Measurements from ENCODE around the gene SORBS2. TPM values are rescaled to one million over a fixed set of nuclear protein-coding genes. Genes with fewer than 3 reads are reported as not detected.

The SORBS2 gene
- total RNA-seq, 1 experiment from 2014 or later, result 44.5 TPM

GRCh38 chr4:185728893-185729292 lies 83.1 kb downstream of the SORBS2 start:
- no peaks in the 10 kb centered on the region for H3K27me3 Mint-ChIP-seq (ENCODE audit: low read depth)
- no peak overlapping the region for H3K27ac Mint-ChIP-seq
- no peak for ATAC-seq
- H3K4me1 Mint-ChIP-seq, result peaks cover 30% of the 10 kb centered on the region
- peaks cover 20% of the 10 kb centered on the region for H3K36me3 Mint-ChIP-seq
- DNase-seq (ENCODE audit: low spot score), result no peak
- TF ChIP-seq ZNF671 (CRISPR knock-in tag; IDR thresholded peaks at IDR 0.05) (no peak), RORB (CRISPR knock-in tag; IDR thresholded peaks at IDR 0.05) (no peak), ZNF425 (CRISPR knock-in tag; conservative IDR thresholded peaks at IDR 0.05) (no peak), ATF2 (CRISPR knock-in tag; IDR thresholded peaks at IDR 0.05; ENCODE audit: borderline replicate concordance, low read depth) (no peak), E2F4 (CRISPR knock-in tag; IDR thresholded peaks at IDR 0.05; ENCODE audit: borderline replicate concordance, low read depth) (no peak), ZNF219 (CRISPR knock-in tag; IDR thresholded peaks at IDR 0.05; ENCODE audit: borderline replicate concordance) (no peak), ZMAT4 (CRISPR knock-in tag; IDR thresholded peaks at IDR 0.05) (no peak), NFATC4 (CRISPR knock-in tag; IDR thresholded peaks at IDR 0.05) (no peak), TCF7 (CRISPR knock-in tag; IDR thresholded peaks at IDR 0.05; ENCODE audit: low read depth) (no peak), FOXP1 (CRISPR knock-in tag; IDR thresholded peaks at IDR 0.05; ENCODE audit: borderline replicate concordance) (no peak), PRDM15 (CRISPR knock-in tag; IDR thresholded peaks at IDR 0.05) (no peak), JUN (CRISPR knock-in tag; IDR thresholded peaks at IDR 0.05) (no peak), TEAD1 (CRISPR knock-in tag; IDR thresholded peaks at IDR 0.05) (no peak), SOX15 (CRISPR knock-in tag; IDR thresholded peaks at IDR 0.05) (no peak)
- H3K9me3 Mint-ChIP-seq, result peaks cover 9% of the 10 kb centered on the region
- CTCF ChIA-PET, result no interaction called here
- H3K4me3 Mint-ChIP-seq, result no peak overlapping the region
- POLR2A ChIA-PET, result interaction anchor here (0.7 kb wide), 1 partner anchor 293 kb away, joined by 3 read pairs; no protein-coding TSS in a partner anchor

- ATAC-seq, result no peak
- POLR2A ChIA-PET, result no interaction called here
- CTCF ChIA-PET, result no interaction called here
- TF ChIP-seq CTCF (IDR thresholded peaks at IDR 0.05) (no peak), ZNF396 (CRISPR knock-in tag; IDR thresholded peaks at IDR 0.05; ENCODE audit: borderline replicate concordance) (no peak), ZSCAN18 (CRISPR knock-in tag; IDR thresholded peaks at IDR 0.05) (no peak), TEAD4 (CRISPR knock-in tag; IDR thresholded peaks at IDR 0.05) (no peak), FOXK1 (CRISPR knock-in tag; IDR thresholded peaks at IDR 0.05) (no peak), HMGXB4 (CRISPR knock-in tag; IDR thresholded peaks at IDR 0.05) (no peak)
- Mint-ChIP-seq H3K36me3 (peaks cover 2% of the 10 kb centered on the region), H3K4me3 (no peak overlapping the region), H3K4me1 (peaks cover 26% of the 10 kb centered on the region), H3K27ac (no peak overlapping the region), H3K27me3 (ENCODE audit: low read depth) (no peaks in the 10 kb centered on the region), H3K9me3 (no peaks in the 10 kb centered on the region)
- no peak for DNase-seq (ENCODE audit: low spot score)
These were observed 85.1 kb downstream of the SORBS2 start for GRCh38 chr4:185726931-185727330.

Data from WTC11 (cell line).